Transverse colon (tissue), 4 donors: ENCODE measurements around the gene SLC52A3. TPM values are rescaled to one million over a fixed set of nuclear protein-coding genes. Genes with fewer than 3 reads are reported as not detected.
"Not testable (repeated sequence)": the region's sequence is repeated elsewhere in the genome, so short reads cannot be mapped to it uniquely, and the experiment has no call there.

Experiments
- DNase-seq: peaks from one replicate; pipeline ENCODE4 v3.0.0-alpha.2; 2019
- H3K27ac ChIP-seq, 4 donors: fragments of 200-600 bp; sonication (generic); 2 replicates each; pipeline ENCODE4 v1.5.1; 2016 to 2018; ENCODE audit warnings: inconsistent platforms in 4 of 4
- H3K27me3 ChIP-seq: fragments of 200-600 bp; sonication (generic); 2 replicates; pipeline ENCODE4 v1.5.1; 2017; ENCODE audit warnings: inconsistent platforms
- H3K36me3 ChIP-seq, 4 donors: fragments of 200-600 bp; sonication (generic); 2 replicates each; pipeline ENCODE4 v1.5.1; 2017 to 2019; ENCODE audit warnings: inconsistent platforms in 4 of 4
- H3K4me1 ChIP-seq, 4 donors: fragments of 200-600 bp; sonication (generic); 2 replicates each; pipeline ENCODE4 v1.5.1; 2017 to 2020; ENCODE audit warnings: inconsistent platforms in 4 of 4
- H3K4me3 ChIP-seq, 4 donors: fragments of 200-600 bp; sonication (generic); 1 replicate in 1 of 4; 2 replicates in 3 of 4; pipeline versions ENCODE4 v1.5.1 to v1.6.1; 2017 to 2019; ENCODE audit warnings: inconsistent platforms in 4 of 4
- H3K9me3 ChIP-seq, 2 donors: fragments of 200-600 bp; sonication (generic); 2 replicates each; pipeline ENCODE4 v1.5.1; 2017 to 2019; ENCODE audit warnings: inconsistent platforms in 2 of 2
- CTCF ChIP-seq, 5 experiments: fragments of 200-600 bp in 3 of 5; fragments of 450-650 bp in 2 of 5; sonication (generic) in 3 of 5; IDR thresholded peaks; 1 replicate in 2 of 5; 2 replicates in 3 of 5; pipeline ENCODE4 v1.5.1; 2016 to 2017; ENCODE audit warnings: antibody characterized with exemption in 5 of 5, inconsistent platforms in 3 of 5, mild to moderate bottlenecking in 2 of 5, moderate library complexity in 1 of 5
- EP300 ChIP-seq: sonication (generic); formaldehyde crosslinking; IDR thresholded peaks from one replicate; pipeline ENCODE4 v1.6.1; 2017; ENCODE audit warnings: antibody characterized with exemption, low read depth
- POLR2A ChIP-seq: fragments of 450-650 bp; IDR thresholded peaks from one replicate; pipeline ENCODE4 v1.6.1; 2016; ENCODE audit warnings: antibody characterized with exemption, mild to moderate bottlenecking, moderate library complexity
- POLR2AphosphoS5 ChIP-seq, 3 donors: sonication (generic); formaldehyde crosslinking; IDR thresholded peaks; one replicate each; pipeline ENCODE4 v1.6.1; 2016; ENCODE audit warnings: antibody characterized with exemption in 3 of 3
- WGBS, 2 donors: methylation state at CpG; one replicate each; pipeline ENCODE4 v1.1.5; 2018; ENCODE audit warnings: low coverage in 1 of 2; 5-methylcytosine and 5-hydroxymethylcytosine counted together
- in situ Hi-C, 4 donors: fragments of 200-750 bp; cut with MboI; loops; one replicate each; pipeline versions ENCODE4 v1.15.0 to v1.15.1; 2017; ENCODE audit warnings: low sequenced_read_pairs in 3 of 4, low pct_ligation_motif_present in 1 of 4, low pct_unique_long_range_greater_than_20kb in 1 of 4
- intact Hi-C: fragments of 100-400 bp; cut with DNase I; formaldehyde crosslinking; loops from one replicate; pipeline ENCODE4 v1.15.1; 2023; ENCODE audit warnings: low total_unique reads
- total RNA-seq, 4 donors: library from RNA; depleted of rRNA; stranded (reverse); fragments of >200 nt; gene quantifications; one replicate each; pipeline ENCODE4 v1.1.0, GENCODE V29; 2016

Gene SLC52A3
- 10 to 100 TPM in 3 of 4 donors, 1 to 10 TPM in 1; 7.2 to 35.9 (median 15.3) TPM for total RNA-seq

GRCh38 chr20:768426-768978 lies at the start of gene SLC52A3:
Gene SLC52A3 (minus strand): TSS chr20:768500. CDS start chr20:765774, 2,726 bp downstream.
- 40 to 67% methylated on average over 4 to 12 of the region's 12 CpGs for WGBS, 2 donors
- DNase-seq, result peak; percentile 89
- Histone ChIP-seq H3K27me3 (no peaks in the 10 kb centered on the region), H3K36me3 (no peaks in the 10 kb centered on the region), H3K4me3 (peak within 1 kb of the TSS in 3 of 4 donors; percentile 18 to 44 (median 26)), H3K4me1 (peaks cover 0 to 37% (median 18%) of the 10 kb centered on the region in 4 donors), H3K27ac (peak within 1 kb of the TSS; percentile 81 to 90 (median 84)), H3K9me3 (no peaks in the 10 kb centered on the region)
- peak; percentile 83 for TF ChIP-seq POLR2A
- no peak for TF ChIP-seq EP300
- peak in 4 of 5 experiments; percentile 44 to 86 (median 54) for TF ChIP-seq CTCF (IDR thresholded peaks at IDR 0.05)
- peak; percentile 26 to 86 (median 81) for TF ChIP-seq POLR2AphosphoS5 (IDR thresholded peaks at IDR 0.05)
- intact Hi-C loops, result no loop called here
- in situ Hi-C loops, result no loop called here

- H3K36me3 ChIP-seq, result no peaks in the 10 kb centered on the region
- in situ Hi-C loops (loop anchor here (5.0 to 25.0 kb wide), 5 partner anchors 136 to 399 kb away; partner anchors contain the start of genes C20orf202 (in 2 of the 4) and PSMF1 (in 1 of the 4)), intact Hi-C loops (loop anchor here (5.0 kb wide), 1 partner anchor 396 kb away; no protein-coding TSS in a partner anchor)
- H3K27me3 ChIP-seq, result peaks cover 5% of the 10 kb centered on the region
- peaks cover 0 to 3% (median 0%) of the 10 kb centered on the region in 4 donors for H3K4me1 ChIP-seq
- WGBS, 2 donors, result 28 to 65% methylated on average over 3 to 13 of the region's 13 CpGs
- H3K4me3 ChIP-seq, result no peak overlapping the region
- DNase-seq, result peak; percentile 65
- no peak for TF ChIP-seq POLR2AphosphoS5 (IDR thresholded peaks at IDR 0.05)
- peak; percentile 96 to 99 (median 98) for TF ChIP-seq CTCF (IDR thresholded peaks at IDR 0.05)
- no peak overlapping the region for H3K27ac ChIP-seq
- H3K9me3 ChIP-seq, result no peaks in the 10 kb centered on the region
These were observed 47.8 kb upstream of the SLC52A3 start for GRCh38 chr20:815914-816606.

- WGBS, 2 donors, result 79 to 83% methylated on average over 1 to 10 of the region's 10 CpGs
- H3K27me3 ChIP-seq, result peaks cover 10% of the 10 kb centered on the region
- no peak overlapping the region for H3K4me3 ChIP-seq
- TF ChIP-seq POLR2A (no peak), CTCF (IDR thresholded peaks at IDR 0.05) (no peak), EP300 (no peak), POLR2AphosphoS5 (IDR thresholded peaks at IDR 0.05) (no peak)
- peaks cover 0 to 3% (median 0%) of the 10 kb centered on the region in 4 donors for H3K4me1 ChIP-seq
- intact Hi-C loops (loop anchor here (5.0 kb wide), 1 partner anchor 397 kb away; no protein-coding TSS in a partner anchor), in situ Hi-C loops (loop anchor here (5.0 to 25.0 kb wide), 5 partner anchors 137 to 400 kb away; partner anchors contain the start of genes C20orf202 (in 2 of the 4) and PSMF1 (in 1 of the 4))
- DNase-seq, result no peak
- no peaks in the 10 kb centered on the region for H3K36me3 ChIP-seq
- H3K9me3 ChIP-seq, result no peaks in the 10 kb centered on the region
- no peak overlapping the region for H3K27ac ChIP-seq
These were observed 46.9 kb upstream of the SLC52A3 start for GRCh38 chr20:815226-815625.

GRCh38 chr20:813390-813789 lies 45.1 kb upstream of the SLC52A3 start:
- Histone ChIP-seq H3K27ac (no peak overlapping the region), H3K36me3 (no peaks in the 10 kb centered on the region), H3K4me3 (no peak overlapping the region), H3K27me3 (peaks cover 10% of the 10 kb centered on the region), H3K4me1 (no peaks in the 10 kb centered on the region), H3K9me3 (no peaks in the 10 kb centered on the region)
- WGBS, 2 donors, result 65 to 74% methylated on average over 3 to 8 of the region's 8 CpGs
- in situ Hi-C loops (loop anchor here (10.0 to 25.0 kb wide), 3 partner anchors 299 to 401 kb away; partner anchors contain the start of genes C20orf202 (in 2 of the 4) and PSMF1 (in 1 of the 4)), intact Hi-C loops (no loop called here)
- DNase-seq, result no peak
- TF ChIP-seq CTCF (IDR thresholded peaks at IDR 0.05), result no peak
- no peak for TF ChIP-seq POLR2A
- TF ChIP-seq POLR2AphosphoS5 (IDR thresholded peaks at IDR 0.05), result no peak
- no peak for TF ChIP-seq EP300

GRCh38 chr20:812435-812814 lies 44.1 kb upstream of the SLC52A3 start:
- H3K9me3 ChIP-seq, H3K27me3 ChIP-seq, intact Hi-C loops, H3K27ac ChIP-seq, H3K4me3 ChIP-seq, H3K36me3 ChIP-seq, H3K4me1 ChIP-seq, DNase-seq: not testable (repeated sequence)
- in situ Hi-C loops, result loop anchor here (10.0 to 25.0 kb wide), 3 partner anchors 300 to 402 kb away; partner anchors contain the start of genes C20orf202 (in 2 of the 4) and PSMF1 (in 1 of the 4)
- 58% methylated on average over 2 of the region's 2 CpGs; no CpG with 5 or more reads in 1 of the 2 donors for WGBS, 2 donors

GRCh38 chr20:811776-812434 lies 43.6 kb upstream of the SLC52A3 start:
- H3K27me3 ChIP-seq, H3K4me1 ChIP-seq, H3K4me3 ChIP-seq, H3K27ac ChIP-seq, H3K9me3 ChIP-seq, H3K36me3 ChIP-seq, DNase-seq, intact Hi-C loops: not testable (repeated sequence)
- in situ Hi-C loops, result loop anchor here (10.0 to 25.0 kb wide), 3 partner anchors 300 to 403 kb away; partner anchors contain the start of genes C20orf202 (in 2 of the 4) and PSMF1 (in 1 of the 4)
- 70 to 91% methylated on average over 6 to 13 of the region's 13 CpGs for WGBS, 2 donors
